ENCODE data around the gene GADD45A. TPM values are rescaled to one million over a fixed set of nuclear protein-coding genes. Genes with fewer than 3 reads are reported as not detected.
A peak's percentile ranks its signal among the peaks of the same experiment; 100 is the strongest.

GADD45A gene
- total and polyA plus RNA-seq, 8 donors: 25.3 to 37.1 (median 30.0) TPM

- no peaks in the 10 kb centered on the region for H3K4me1 ChIP-seq
- no peak for DNase-seq
- TF ChIP-seq, protein P1, sequence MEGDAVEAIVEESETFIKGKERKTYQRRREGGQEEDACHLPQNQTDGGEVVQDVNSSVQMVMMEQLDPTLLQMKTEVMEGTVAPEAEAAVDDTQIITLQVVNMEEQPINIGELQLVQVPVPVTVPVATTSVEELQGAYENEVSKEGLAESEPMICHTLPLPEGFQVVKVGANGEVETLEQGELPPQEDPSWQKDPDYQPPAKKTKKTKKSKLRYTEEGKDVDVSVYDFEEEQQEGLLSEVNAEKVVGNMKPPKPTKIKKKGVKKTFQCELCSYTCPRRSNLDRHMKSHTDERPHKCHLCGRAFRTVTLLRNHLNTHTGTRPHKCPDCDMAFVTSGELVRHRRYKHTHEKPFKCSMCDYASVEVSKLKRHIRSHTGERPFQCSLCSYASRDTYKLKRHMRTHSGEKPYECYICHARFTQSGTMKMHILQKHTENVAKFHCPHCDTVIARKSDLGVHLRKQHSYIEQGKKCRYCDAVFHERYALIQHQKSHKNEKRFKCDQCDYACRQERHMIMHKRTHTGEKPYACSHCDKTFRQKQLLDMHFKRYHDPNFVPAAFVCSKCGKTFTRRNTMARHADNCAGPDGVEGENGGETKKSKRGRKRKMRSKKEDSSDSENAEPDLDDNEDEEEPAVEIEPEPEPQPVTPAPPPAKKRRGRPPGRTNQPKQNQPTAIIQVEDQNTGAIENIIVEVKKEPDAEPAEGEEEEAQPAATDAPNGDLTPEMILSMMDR (IDR thresholded peaks at IDR 0.05): no peak
- H3K4me3 ChIP-seq: no peak overlapping the region
- H3K27ac ChIP-seq: no peak overlapping the region
- no peaks in the 10 kb centered on the region for H3K27me3 ChIP-seq
- H3K36me3 ChIP-seq: no peaks in the 10 kb centered on the region
- no peak for ATAC-seq
- intact Hi-C loops (cut with DNase I): no loop called here
- no peaks in the 10 kb centered on the region for H3K9me3 ChIP-seq
Observed at GRCh38 chr1:67696708-67697107, 11.7 kb downstream of the GADD45A start.

DNA sequence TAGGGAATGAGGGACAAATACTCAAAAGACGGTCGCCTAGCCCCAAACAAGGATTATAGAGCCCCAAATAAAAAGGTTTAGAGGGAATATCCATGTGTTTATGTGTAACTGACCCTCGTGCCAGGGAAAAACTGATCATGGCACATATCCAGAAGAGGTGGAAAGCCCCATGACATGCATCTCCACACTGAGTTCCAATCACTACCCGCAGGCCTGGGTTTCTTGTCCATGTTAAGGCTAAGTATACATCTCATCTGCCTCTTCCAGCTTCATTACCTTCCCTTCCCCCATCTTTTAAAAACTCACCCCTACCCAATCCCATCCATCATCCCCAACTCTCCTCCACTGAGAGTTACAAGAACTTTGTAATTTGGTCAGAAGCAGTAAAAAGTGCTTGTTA lies 15.2 kb downstream of the GADD45A start:
- intact Hi-C loops (cut with DNase I): no loop called here
- no peak overlapping the region for H3K27ac ChIP-seq
- ATAC-seq: no peak

GRCh38 chr1:67700692-67701410 lies 15.8 kb downstream of the GADD45A start:
- no peak overlapping the region for H3K27ac ChIP-seq
- TF ChIP-seq, protein P1 (IDR thresholded peaks at IDR 0.05): no peak
- H3K36me3 ChIP-seq: no peaks in the 10 kb centered on the region
- H3K27me3 ChIP-seq: no peaks in the 10 kb centered on the region
- DNase-seq (no peak), ATAC-seq (peak; percentile 64)
- H3K9me3 ChIP-seq: no peaks in the 10 kb centered on the region
- H3K4me3 ChIP-seq: no peak overlapping the region
- no peaks in the 10 kb centered on the region for H3K4me1 ChIP-seq
- intact Hi-C loops (cut with DNase I): no loop called here

More for the DNA sequence above, 15.2 kb downstream of the GADD45A start:
- TF ChIP-seq, protein P1 (IDR thresholded peaks at IDR 0.05): no peak
- Histone ChIP-seq H3K4me1 (no peaks in the 10 kb centered on the region), H3K36me3 (no peaks in the 10 kb centered on the region), H3K27me3 (no peaks in the 10 kb centered on the region), H3K4me3 (no peak overlapping the region), H3K9me3 (no peaks in the 10 kb centered on the region)
- DNase-seq: no peak

GRCh38 chr1:67701876-67702275 lies 16.9 kb downstream of the GADD45A start:
- H3K4me3 ChIP-seq: no peak overlapping the region
- no peaks in the 10 kb centered on the region for H3K36me3 ChIP-seq
- no peak for ATAC-seq
- H3K27me3 ChIP-seq: no peaks in the 10 kb centered on the region
- TF ChIP-seq, protein P1 (IDR thresholded peaks at IDR 0.05): no peak
- no peak overlapping the region for H3K27ac ChIP-seq
- intact Hi-C loops (cut with DNase I): no loop called here
- H3K4me1 ChIP-seq: no peaks in the 10 kb centered on the region
- no peaks in the 10 kb centered on the region for H3K9me3 ChIP-seq
- no peak for DNase-seq

GRCh38 chr1:67704351-67704750 lies 19.4 kb downstream of the GADD45A start:
- DNase-seq (no peak), ATAC-seq (no peak)
- Histone ChIP-seq H3K9me3 (no peaks in the 10 kb centered on the region), H3K27me3 (no peaks in the 10 kb centered on the region), H3K36me3 (no peaks in the 10 kb centered on the region), H3K4me3 (no peak overlapping the region), H3K4me1 (no peaks in the 10 kb centered on the region), H3K27ac (no peak overlapping the region)
- intact Hi-C loops (cut with DNase I): no loop called here
- TF ChIP-seq, protein P1 (IDR thresholded peaks at IDR 0.05): no peak
